ENCODE results near the gene ZNF430. TPM values are rescaled to one million over a fixed set of nuclear protein-coding genes. Genes with fewer than 3 reads are reported as not detected.

The ZNF430 gene
- polyA plus RNA-seq, 2 of the 4 experiments (the other 2 are of a cell fraction), result 3.2 to 3.6 TPM

DNA sequence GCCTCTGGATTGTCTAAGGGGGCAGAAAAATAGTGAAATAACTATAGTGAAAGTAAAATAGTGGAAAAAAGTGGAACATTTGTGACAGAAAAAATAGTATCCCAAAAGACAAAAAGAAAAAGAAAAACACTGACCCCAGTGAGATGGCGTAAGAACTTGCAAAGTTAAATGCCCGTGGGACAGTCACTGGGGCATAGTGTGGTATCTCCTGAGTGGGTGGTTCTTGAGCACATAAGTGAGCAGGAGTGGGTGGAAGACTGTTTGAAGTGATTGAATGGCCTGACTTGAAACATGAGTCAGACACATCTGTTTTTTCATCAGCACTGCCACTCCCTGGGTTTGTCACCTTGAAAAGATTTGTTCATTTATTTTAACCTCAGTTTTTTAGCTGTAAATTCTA, 2.5 kb downstream of the ZNF430 start:
- no peak overlapping the region for H3K4me3 ChIP-seq
- POLR2A ChIA-PET, result no interaction called here
- ATAC-seq, result no peak
- no peak overlapping the region for H3K27ac ChIP-seq
- DNase-seq (ENCODE audit: low read depth in 1 of 2, low spot score in 1 of 2), result no peak
- TF ChIP-seq POLR2AphosphoS2 (conservative IDR thresholded peaks at IDR 0.05; ENCODE audit: low read length) (no peak), CEBPB (IDR thresholded peaks at IDR 0.05) (no peak), KDM5A (IDR thresholded peaks at IDR 0.05) (no peak), EHMT2 (IDR thresholded peaks at IDR 0.05; ENCODE audit: low read depth) (no peak), EHF (CRISPR knock-in tag; IDR thresholded peaks at IDR 0.05) (no peak), RARB (CRISPR knock-in tag; IDR thresholded peaks at IDR 0.05) (no peak), GATA3 (IDR thresholded peaks at IDR 0.05; ENCODE audit: borderline replicate concordance) (no peak), PHF8 (IDR thresholded peaks at IDR 0.05; ENCODE audit: borderline replicate concordance, low read depth) (no peak), ZFP36 (IDR thresholded peaks at IDR 0.05; ENCODE audit: borderline replicate concordance, partially characterized antibody) (no peak), EP300 (IDR thresholded peaks at IDR 0.05) (no peak), RAD21 (conservative IDR thresholded peaks at IDR 0.05 in 1 of 2, IDR thresholded peaks at IDR 0.05 in 1 of 2) (no peak)
- TF ChIP-seq, protein P1, sequence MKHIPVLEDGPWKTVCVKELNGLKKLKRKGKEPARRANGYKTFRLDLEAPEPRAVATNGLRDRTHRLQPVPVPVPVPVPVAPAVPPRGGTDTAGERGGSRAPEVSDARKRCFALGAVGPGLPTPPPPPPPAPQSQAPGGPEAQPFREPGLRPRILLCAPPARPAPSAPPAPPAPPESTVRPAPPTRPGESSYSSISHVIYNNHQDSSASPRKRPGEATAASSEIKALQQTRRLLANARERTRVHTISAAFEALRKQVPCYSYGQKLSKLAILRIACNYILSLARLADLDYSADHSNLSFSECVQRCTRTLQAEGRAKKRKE (CRISPR knock-in tag; IDR thresholded peaks at IDR 0.05; ENCODE audit: low read depth), result no peak
- H3K4me1 ChIP-seq, result no peaks in the 10 kb centered on the region
- no peak for FAIRE-seq
- CTCF ChIA-PET, result no interaction called here
- no peak overlapping the region for H3K4me2 ChIP-seq
- H3K9me3 ChIP-seq, result peaks cover 6% of the 10 kb centered on the region; the same call in 2 of the 3 replicates
- WGBS (ENCODE audit: missing lambda C conversion rate), result 89% methylated on average over 2 of the region's 2 CpGs

DNA sequence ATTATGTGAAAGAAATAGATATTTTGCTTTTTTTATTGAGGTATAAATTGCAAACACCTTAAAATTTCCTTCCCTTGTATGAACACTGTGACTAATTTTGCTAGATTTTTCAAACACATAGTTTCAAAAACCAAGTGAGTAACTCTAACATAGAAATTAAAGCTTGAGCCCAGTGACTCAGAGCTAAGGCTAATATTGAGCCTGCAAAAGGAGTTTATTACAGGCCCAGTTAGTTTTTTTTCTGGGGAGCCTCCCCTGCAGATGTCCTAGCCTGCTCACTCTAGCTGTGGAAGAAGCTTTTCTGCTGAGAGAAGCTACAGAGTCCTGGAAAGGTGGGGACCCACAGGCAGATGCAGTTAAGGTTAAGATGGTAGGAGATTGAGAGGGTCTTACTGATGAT, 3.4 kb downstream of the ZNF430 start:
- ChIA-PET POLR2A (no interaction called here), CTCF (no interaction called here)
- no peak overlapping the region for H3K4me2 ChIP-seq
- ATAC-seq (no peak), FAIRE-seq (no peak), DNase-seq (ENCODE audit: low read depth in 1 of 2, low spot score in 1 of 2) (no peak)
- H3K4me3 ChIP-seq, result no peak overlapping the region
- no peak for TF ChIP-seq NR3C1 (IDR thresholded peaks at IDR 0.05)
- TF ChIP-seq ZSCAN20 (CRISPR knock-in tag; IDR thresholded peaks at IDR 0.05), result no peak
- no peak for TF ChIP-seq GATA3 (IDR thresholded peaks at IDR 0.05; ENCODE audit: borderline replicate concordance)
- TF ChIP-seq CEBPB (IDR thresholded peaks at IDR 0.05), result no peak
- TF ChIP-seq, protein P2, sequence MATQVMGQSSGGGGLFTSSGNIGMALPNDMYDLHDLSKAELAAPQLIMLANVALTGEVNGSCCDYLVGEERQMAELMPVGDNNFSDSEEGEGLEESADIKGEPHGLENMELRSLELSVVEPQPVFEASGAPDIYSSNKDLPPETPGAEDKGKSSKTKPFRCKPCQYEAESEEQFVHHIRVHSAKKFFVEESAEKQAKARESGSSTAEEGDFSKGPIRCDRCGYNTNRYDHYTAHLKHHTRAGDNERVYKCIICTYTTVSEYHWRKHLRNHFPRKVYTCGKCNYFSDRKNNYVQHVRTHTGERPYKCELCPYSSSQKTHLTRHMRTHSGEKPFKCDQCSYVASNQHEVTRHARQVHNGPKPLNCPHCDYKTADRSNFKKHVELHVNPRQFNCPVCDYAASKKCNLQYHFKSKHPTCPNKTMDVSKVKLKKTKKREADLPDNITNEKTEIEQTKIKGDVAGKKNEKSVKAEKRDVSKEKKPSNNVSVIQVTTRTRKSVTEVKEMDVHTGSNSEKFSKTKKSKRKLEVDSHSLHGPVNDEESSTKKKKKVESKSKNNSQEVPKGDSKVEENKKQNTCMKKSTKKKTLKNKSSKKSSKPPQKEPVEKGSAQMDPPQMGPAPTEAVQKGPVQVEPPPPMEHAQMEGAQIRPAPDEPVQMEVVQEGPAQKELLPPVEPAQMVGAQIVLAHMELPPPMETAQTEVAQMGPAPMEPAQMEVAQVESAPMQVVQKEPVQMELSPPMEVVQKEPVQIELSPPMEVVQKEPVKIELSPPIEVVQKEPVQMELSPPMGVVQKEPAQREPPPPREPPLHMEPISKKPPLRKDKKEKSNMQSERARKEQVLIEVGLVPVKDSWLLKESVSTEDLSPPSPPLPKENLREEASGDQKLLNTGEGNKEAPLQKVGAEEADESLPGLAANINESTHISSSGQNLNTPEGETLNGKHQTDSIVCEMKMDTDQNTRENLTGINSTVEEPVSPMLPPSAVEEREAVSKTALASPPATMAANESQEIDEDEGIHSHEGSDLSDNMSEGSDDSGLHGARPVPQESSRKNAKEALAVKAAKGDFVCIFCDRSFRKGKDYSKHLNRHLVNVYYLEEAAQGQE (IDR thresholded peaks at IDR 0.05), result no peak
- TF ChIP-seq RAD21 (conservative IDR thresholded peaks at IDR 0.05 in 1 of 2, IDR thresholded peaks at IDR 0.05 in 1 of 2), result no peak
- no peak for TF ChIP-seq HOXB13 (CRISPR knock-in tag; IDR thresholded peaks at IDR 0.05; ENCODE audit: low read depth)
- H3K9me3 ChIP-seq, result peaks cover 11% of the 10 kb centered on the region; the same call in 2 of the 3 replicates
- H3K27ac ChIP-seq, result no peak overlapping the region
- no peaks in the 10 kb centered on the region for H3K4me1 ChIP-seq

DNA sequence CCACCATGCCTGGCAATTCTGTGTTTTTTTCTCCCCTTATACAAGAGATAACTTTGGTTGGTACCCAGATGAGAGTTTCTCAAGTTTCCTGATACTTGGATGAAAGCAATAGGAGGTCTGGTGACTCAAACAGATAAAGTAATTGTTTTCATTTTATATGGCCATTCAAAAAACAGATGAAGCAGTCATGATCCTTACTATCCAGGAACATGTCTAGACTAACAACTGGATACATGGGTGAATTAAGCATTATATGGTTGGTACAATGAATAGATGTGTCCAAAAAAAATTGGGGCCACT, 8.5 kb downstream of the ZNF430 start:
- ATAC-seq (no peak), DNase-seq (ENCODE audit: low read depth in 1 of 2, low spot score in 1 of 2) (no peak), FAIRE-seq (no peak)
- H3K4me3 ChIP-seq, result no peak overlapping the region
- no peak overlapping the region for H3K27ac ChIP-seq
- POLR2A ChIA-PET, result no interaction called here
- no peak overlapping the region for H3K4me2 ChIP-seq
- TF ChIP-seq GATA3 (IDR thresholded peaks at IDR 0.05; ENCODE audit: borderline replicate concordance), result no peak
- TF ChIP-seq TP53 (CRISPR knock-in tag; IDR thresholded peaks at IDR 0.05), result no peak
- H3K4me1 ChIP-seq, result no peaks in the 10 kb centered on the region
- H3K9me3 ChIP-seq, result peaks cover 12% of the 10 kb centered on the region; the same call in 2 of the 3 replicates
- CTCF ChIA-PET, result no interaction called here

DNA sequence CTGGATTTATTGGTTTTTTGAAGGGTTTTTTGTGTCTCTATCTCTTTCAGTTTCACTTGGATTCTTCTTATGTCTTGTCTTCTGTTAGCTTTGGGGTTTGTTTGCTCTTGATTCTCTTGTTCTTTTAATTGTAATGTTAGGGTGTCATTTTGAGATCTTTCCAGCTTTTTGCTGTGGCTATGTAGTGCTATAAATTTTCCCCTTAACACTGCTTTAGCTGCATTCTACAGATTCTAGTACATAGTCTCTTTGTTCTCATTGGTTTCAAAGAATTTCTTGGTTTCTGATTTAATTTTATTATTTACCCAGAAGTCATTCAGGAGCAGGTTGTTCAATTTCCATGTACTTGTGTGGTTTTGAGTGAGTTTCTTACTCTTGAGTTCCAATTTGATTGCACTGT, 24.6 kb downstream of the ZNF430 start:
- ChIA-PET CTCF (no interaction called here), POLR2A (no interaction called here)
- Histone ChIP-seq H3K4me2 (no peak overlapping the region), H3K9me3 (peaks cover 4% of the 10 kb centered on the region; the same call in 2 of the 3 replicates), H3K27ac (no peak overlapping the region), H3K4me1 (no peaks in the 10 kb centered on the region), H3K4me3 (no peak overlapping the region)
- FAIRE-seq (no peak), ATAC-seq (no peak), DNase-seq (ENCODE audit: low read depth in 1 of 2, low spot score in 1 of 2) (no peak)
- no peak for TF ChIP-seq EHF (CRISPR knock-in tag; IDR thresholded peaks at IDR 0.05)
- no peak for TF ChIP-seq ZNF302 (CRISPR knock-in tag; IDR thresholded peaks at IDR 0.05)

Measured in A549 (cell line).